GM23338 (cell line): ENCODE data around the gene CMC2. TPM values are rescaled to one million over a fixed set of nuclear protein-coding genes. Genes with fewer than 3 reads are reported as not detected.

Experiments
- ATAC-seq: fragments of 200-7000 bp; cut with Tn5 transposase; 3 replicates; pipeline ENCODE4 v1.9.1; 2020
- DNase-seq: peaks from one replicate; pipeline ENCODE4 v3.0.0-alpha.2; 2015; ENCODE audit warnings: low spot score
- H2AFZ ChIP-seq: fragments of 200-600 bp; sonication (generic); 2 replicates; pipeline ENCODE4 v1.8.0; 2016; ENCODE audit warnings: antibody characterized with exemption, mild to moderate bottlenecking, moderate library complexity
- H3F3A ChIP-seq: fragments of 200-600 bp; sonication (generic); replicated peaks from 2 replicates; pipeline ENCODE4 v1.8.0; 2017; ENCODE audit warnings: antibody characterized with exemption, mixed run types, low read depth
- H3K27ac ChIP-seq: fragments of 200-600 bp; sonication (generic); 2 replicates; pipeline ENCODE4 v1.6.1; 2016; ENCODE audit warnings: low read depth
- H3K27me3 ChIP-seq: fragments of 200-600 bp; sonication (generic); 2 replicates; pipeline ENCODE4 v1.8.0; 2016; ENCODE audit warnings: mild to moderate bottlenecking, mixed run types, moderate library complexity; ENCODE audit not compliant: insufficient read depth
- H3K36me3 ChIP-seq: fragments of 200-600 bp; sonication (generic); 2 replicates; pipeline ENCODE4 v1.8.0; 2016; ENCODE audit warnings: mild to moderate bottlenecking; ENCODE audit not compliant: insufficient read depth
- H3K4me1 ChIP-seq: fragments of 200-600 bp; sonication (generic); 2 replicates; pipeline ENCODE4 v1.8.0; 2016; ENCODE audit warnings: mild to moderate bottlenecking, moderate library complexity; ENCODE audit not compliant: insufficient read depth
- H3K4me2 ChIP-seq: fragments of 200-600 bp; sonication (generic); 2 replicates; pipeline ENCODE4 v1.7.1; 2017; ENCODE audit warnings: mixed run types
- H3K4me3 ChIP-seq: fragments of 200-600 bp; sonication (generic); 2 replicates; pipeline ENCODE4 v1.6.1; 2016; ENCODE audit warnings: mixed run types
- H3K79me2 ChIP-seq: fragments of 200-600 bp; sonication (generic); replicated peaks from 2 replicates; pipeline ENCODE4 v1.8.0; 2017; ENCODE audit warnings: mild to moderate bottlenecking; ENCODE audit not compliant: insufficient read depth
- H3K9me2 ChIP-seq: fragments of 200-600 bp; sonication (generic); 2 replicates; pipeline ENCODE4 v1.8.0; 2017; ENCODE audit not compliant: insufficient read depth
- H4K20me1 ChIP-seq: fragments of 200-600 bp; sonication (generic); replicated peaks from 2 replicates; pipeline ENCODE4 v1.8.0; 2017; ENCODE audit warnings: mild to moderate bottlenecking; ENCODE audit not compliant: insufficient read depth
- H3K27ac Mint-ChIP-seq: 2 replicates; pipeline ENCODE4 v1.8.0; 2020; ENCODE audit warnings: inconsistent platforms, mild to moderate bottlenecking, moderate library complexity, mixed read lengths
- H3K27me3 Mint-ChIP-seq: 3 replicates; pipeline ENCODE4 v1.8.0; 2022; ENCODE audit warnings: low read depth, mild to moderate bottlenecking, moderate library complexity, mixed read lengths, inconsistent platforms; ENCODE audit not compliant: insufficient read depth, poor library complexity
- H3K36me3 Mint-ChIP-seq: 3 replicates; pipeline ENCODE4 v1.8.0; 2021; ENCODE audit warnings: low read depth, mild to moderate bottlenecking, inconsistent platforms, moderate library complexity, mixed read lengths
- H3K4me1 Mint-ChIP-seq: 3 replicates; pipeline ENCODE4 v1.8.0; 2020; ENCODE audit warnings: mild to moderate bottlenecking, inconsistent platforms, mixed read lengths
- H3K4me3 Mint-ChIP-seq: 3 replicates; pipeline ENCODE4 v1.8.0; 2021; ENCODE audit warnings: moderate library complexity, mild to moderate bottlenecking, inconsistent platforms, mixed read lengths
- H3K9me3 Mint-ChIP-seq: 3 replicates; pipeline ENCODE4 v1.8.0; 2020; ENCODE audit warnings: moderate library complexity, mild to moderate bottlenecking, inconsistent platforms, mixed read lengths
- CTCF ChIP-seq, 2 experiments: fragments of 200-600 bp in 1 of 2; sonication (generic) in 1 of 2; conservative IDR thresholded peaks; 2 replicates each; pipeline versions ENCODE4 v1.5.1 to v1.6.1; 2016 to 2017; ENCODE audit warnings: antibody characterized with exemption in 2 of 2, low read depth in 2 of 2, mild to moderate bottlenecking in 2 of 2, moderate library complexity in 1 of 2
- EZH2phosphoT487 ChIP-seq: fragments of 200-600 bp; sonication (generic); IDR thresholded peaks from one replicate; pipeline ENCODE4 v1.8.1; 2018; ENCODE audit warnings: antibody characterized with exemption; ENCODE audit not compliant: unreplicated experiment
- JUNB ChIP-seq: IDR thresholded peaks from one replicate; pipeline ENCODE4 v1.6.1; 2016; ENCODE audit warnings: antibody characterized with exemption; ENCODE audit not compliant: unreplicated experiment
- NANOG ChIP-seq: IDR thresholded peaks from 2 replicates; pipeline ENCODE4 v1.6.1; 2016; ENCODE audit warnings: antibody characterized with exemption, borderline replicate concordance
- POLR2AphosphoS5 ChIP-seq: IDR thresholded peaks from 2 replicates; pipeline ENCODE4 v1.6.1; 2016; ENCODE audit warnings: antibody characterized with exemption, low read depth
- REST ChIP-seq: IDR thresholded peaks from one replicate; pipeline ENCODE4 v1.6.1; 2018; ENCODE audit warnings: antibody characterized with exemption; ENCODE audit not compliant: unreplicated experiment
- ZNF462 ChIP-seq: fragments of 250-450 bp; sonication (Bioruptor Pico); IDR thresholded peaks from 2 replicates; pipeline ENCODE4 v1.5.0; 2020; ENCODE audit warnings: mild to moderate bottlenecking, moderate library complexity
- polyA plus RNA-seq: library from polyadenylated mRNA; unstranded; fragments of >200 nt; fragmentation: Nextera tagmentation; extraction: Ambion mirVana; gene quantifications from 2 replicates; pipeline ENCODE4 v1.2.1, GENCODE V29; 2016
- total RNA-seq: library from RNA; depleted of rRNA; stranded (reverse); fragments of >200 nt; shearing (Covaris generic); gene quantifications from 2 replicates; pipeline ENCODE4 v1.2.3, GENCODE V29; 2014

Gene CMC2
- total and polyA plus RNA-seq, 2 experiments from 2014 or later = 35.7 to 211 TPM

- Histone ChIP-seq H3K79me2 (peaks cover 74% of the 10 kb centered on the region), H2AFZ (no peak overlapping the region), H4K20me1 (peaks cover 21% of the 10 kb centered on the region; the same call in 1 of the 2 replicates), H3K27ac (no peak overlapping the region), H3K4me2 (no peak overlapping the region), H3K36me3 (no peaks in the 10 kb centered on the region), H3K4me3 (no peak overlapping the region), H3K9me2 (no peaks in the 10 kb centered on the region), H3F3A (no peaks in the 10 kb centered on the region), H3K27me3 (no peaks in the 10 kb centered on the region), H3K4me1 (no peaks in the 10 kb centered on the region)
- Mint-ChIP-seq H3K4me1 (peaks cover 5% of the 10 kb centered on the region; the same call in 2 of the 3 replicates), H3K4me3 (no peak overlapping the region), H3K27me3 (peaks cover 7% of the 10 kb centered on the region), H3K27ac (no peak overlapping the region), H3K36me3 (peaks cover 4% of the 10 kb centered on the region; the same call in 1 of the 3 replicates), H3K9me3 (no peaks in the 10 kb centered on the region)
- ATAC-seq (no peak), DNase-seq (no peak)
- TF ChIP-seq REST = no peak
- no peak for TF ChIP-seq CTCF (conservative IDR thresholded peaks at IDR 0.05; ENCODE audit: low read depth in 2 of 2)
- no peak for TF ChIP-seq JUNB
- TF ChIP-seq POLR2AphosphoS5 = no peak
- no peak for TF ChIP-seq ZNF462 (CRISPR knock-in tag)
- TF ChIP-seq NANOG = no peak
- no peak for TF ChIP-seq EZH2phosphoT487
Observed at GRCh38 chr16:80993307-80993706, 13.4 kb downstream of the CMC2 start.
